ACHN (cell line): Measurements from ENCODE around the gene DCAF5.

Experiments
- DNase-seq: peaks from one replicate; pipeline ENCODE4 v3.0.0-alpha.2; 2015
- in situ Hi-C: cut with HindIII; loops from 2 replicates; pipeline ENCODE4 v1.10.0; 2017; ENCODE audit warnings: low sequenced_read_pairs, low pct_ligation_motif_present, low pct_unique_long_range_greater_than_20kb

The DCAF5 gene

DNA sequence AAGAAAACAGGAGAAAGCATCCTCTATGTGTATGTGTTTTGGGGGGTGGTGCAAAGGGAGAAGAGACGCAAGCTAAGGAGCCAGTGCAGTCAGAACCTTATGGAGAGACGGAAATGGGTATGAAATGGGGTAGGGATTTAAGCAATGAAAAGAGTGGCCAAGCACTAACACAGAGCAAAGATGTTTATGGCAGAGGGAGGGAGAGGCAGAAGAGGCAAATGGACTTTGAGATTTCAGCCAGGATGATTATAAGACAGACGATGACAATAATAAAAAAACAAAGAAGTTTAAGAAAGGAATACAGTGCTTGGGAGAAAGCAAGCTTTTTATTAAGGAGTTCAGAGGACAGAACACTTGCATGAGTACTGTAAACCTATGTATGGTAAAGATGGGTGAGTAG is 44.6 kb downstream of the DCAF5 start:
- in situ Hi-C loops = no loop called here
- no peak for DNase-seq

GRCh38 chr14:69107407-69108003 is 45.4 kb downstream of the DCAF5 start:
- in situ Hi-C loops = no loop called here
- peak; percentile 71 for DNase-seq

DNA sequence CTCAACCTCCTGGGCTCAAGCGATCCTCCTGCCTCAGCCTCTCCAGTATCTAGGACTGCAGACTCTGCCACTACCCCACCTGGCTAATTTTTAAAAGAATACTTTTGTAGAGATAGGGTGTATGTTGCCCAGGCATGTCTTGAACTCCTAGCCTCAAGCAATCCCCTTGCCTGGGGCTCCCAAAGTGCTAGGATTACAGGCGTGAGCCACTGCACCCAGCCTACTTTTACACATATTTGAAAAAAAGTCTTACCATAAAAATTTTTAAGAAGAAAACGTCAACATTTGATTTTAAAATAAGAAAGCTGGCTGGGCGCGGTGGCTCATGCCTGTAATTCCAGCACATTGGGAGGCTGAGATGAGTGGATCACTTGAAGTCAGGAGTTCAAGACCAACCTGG is 46.5 kb downstream of the DCAF5 start:
- in situ Hi-C loops = no loop called here
- DNase-seq = no peak

DNA sequence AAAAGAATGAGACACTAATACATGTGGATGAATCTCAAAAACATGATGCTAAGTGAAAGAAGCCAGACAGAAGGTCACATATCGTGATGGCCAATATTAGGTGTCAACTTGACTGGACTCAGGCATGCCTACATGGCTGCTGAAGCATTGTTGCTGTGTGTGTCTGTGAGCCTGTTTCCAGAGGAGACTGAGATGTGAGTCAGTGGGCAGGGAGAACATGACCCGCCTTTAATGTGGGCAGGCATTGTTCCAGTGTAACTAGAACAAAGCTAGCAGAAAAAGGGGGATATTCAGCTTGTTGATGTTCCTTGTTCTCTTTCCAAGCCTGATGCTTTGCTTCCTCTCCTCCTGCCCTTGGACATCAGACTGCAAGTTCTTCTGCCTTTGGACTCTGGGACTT is 47.6 kb downstream of the DCAF5 start:
- in situ Hi-C loops = no loop called here
- no peak for DNase-seq

- in situ Hi-C loops = no loop called here
- peak; percentile 66 for DNase-seq
Measured at GRCh38 chr14:69101331-69101826, 51.5 kb downstream of the DCAF5 start.

- DNase-seq = no peak
- in situ Hi-C loops = no loop called here
Measured at GRCh38 chr14:69097974-69098373, 54.9 kb downstream of the DCAF5 start.

GRCh38 chr14:69096781-69097475 is 56.0 kb downstream of the DCAF5 start:
- DNase-seq = no peak
- in situ Hi-C loops = no loop called here

- in situ Hi-C loops = no loop called here
- no peak for DNase-seq
Measured at GRCh38 chr14:69096246-69096645, 56.7 kb downstream of the DCAF5 start.

GRCh38 chr14:69094481-69094880 is 58.4 kb downstream of the DCAF5 start:
- in situ Hi-C loops = no loop called here
- no peak for DNase-seq

DNA sequence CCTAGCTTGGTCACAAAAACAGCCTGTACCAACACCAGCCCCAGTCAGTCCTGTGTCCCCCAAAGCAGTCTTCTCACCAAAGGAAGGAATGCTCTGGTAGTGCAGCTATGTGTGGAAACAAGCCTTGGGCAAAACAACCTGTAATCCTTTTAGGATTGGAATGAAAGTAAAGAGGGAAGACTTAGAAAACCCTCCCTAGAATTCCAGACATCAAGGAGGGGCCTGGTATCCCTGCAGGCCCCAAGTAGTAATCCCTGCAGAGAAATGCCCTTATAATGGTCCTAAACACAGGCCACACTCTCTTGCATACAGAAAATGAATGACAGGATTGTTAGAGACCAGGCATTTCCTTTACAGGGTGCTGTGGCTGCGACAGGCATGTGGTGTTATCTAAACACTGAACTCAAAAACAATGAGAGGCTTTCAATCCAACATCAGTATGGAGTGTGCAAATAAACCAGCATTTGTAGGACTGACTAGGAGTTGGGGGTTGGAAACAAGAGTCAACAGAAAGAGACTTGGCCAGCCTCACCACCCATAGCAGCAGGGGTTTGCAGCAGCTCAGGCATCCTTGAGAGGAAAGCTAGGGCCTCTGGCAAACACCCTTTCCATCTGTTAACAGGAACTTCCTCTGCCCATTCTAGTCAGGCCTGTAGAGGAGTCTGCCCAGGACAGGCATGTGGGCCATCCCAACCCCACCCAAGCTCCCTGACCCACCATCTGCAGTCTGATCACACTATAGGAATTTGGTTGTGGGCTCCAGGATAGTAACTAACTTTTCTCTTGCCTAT is 59.1 kb downstream of the DCAF5 start:
- DNase-seq = no peak
- in situ Hi-C loops = no loop called here

DNA sequence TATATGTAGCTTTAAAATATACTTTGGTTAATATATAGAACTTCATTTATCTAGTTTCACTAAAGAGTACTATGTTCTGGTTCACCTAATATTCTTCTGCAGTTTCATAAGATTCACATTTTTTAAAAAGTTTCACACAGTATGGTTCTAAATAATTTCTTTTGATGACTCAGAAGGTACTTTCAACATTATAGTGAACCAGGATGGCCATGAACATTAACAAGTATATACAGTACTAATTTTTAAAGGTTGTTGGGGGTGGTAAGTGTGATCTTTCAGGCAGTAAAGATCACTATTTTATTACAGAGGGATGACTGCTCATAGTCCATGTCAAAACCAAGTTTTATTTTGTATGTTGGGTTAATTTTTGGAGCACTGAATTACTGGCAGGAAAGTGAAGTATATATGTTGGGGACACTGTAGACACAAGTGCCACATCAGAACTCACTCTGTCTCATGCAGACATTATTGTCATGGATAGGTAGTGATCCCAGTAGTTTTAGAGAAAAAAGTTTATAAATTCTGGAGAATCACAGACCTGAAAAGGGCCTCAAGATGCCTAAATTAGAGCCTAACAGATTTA is 60.0 kb downstream of the DCAF5 start:
- in situ Hi-C loops = no loop called here

DNA sequence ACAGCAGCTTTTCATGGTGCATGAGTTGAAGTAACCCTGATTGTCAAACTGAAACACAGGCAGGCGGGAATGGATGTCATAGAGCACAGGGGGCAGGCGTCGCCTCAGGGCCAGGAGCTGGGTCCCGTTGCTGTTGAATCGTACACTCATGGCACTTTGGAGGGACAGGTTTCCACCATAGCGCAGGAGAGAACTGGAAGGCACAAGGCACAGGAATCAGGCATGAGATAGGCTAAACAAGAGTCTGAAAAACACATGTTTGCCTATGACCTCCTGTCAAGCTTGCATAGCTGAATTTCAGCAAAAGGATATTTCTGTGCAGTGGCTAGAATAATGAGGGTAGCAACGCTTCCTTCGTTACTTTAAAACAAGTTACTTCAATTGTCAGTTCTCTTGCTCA is 61.2 kb downstream of the DCAF5 start:
- DNase-seq = no peak
- in situ Hi-C loops = no loop called here

More for the DNA sequence above, 60.0 kb downstream of the DCAF5 start:
- DNase-seq = no peak

GRCh38 chr14:69091006-69091405 is 61.9 kb downstream of the DCAF5 start:
- in situ Hi-C loops = no loop called here
- no peak for DNase-seq

DNA sequence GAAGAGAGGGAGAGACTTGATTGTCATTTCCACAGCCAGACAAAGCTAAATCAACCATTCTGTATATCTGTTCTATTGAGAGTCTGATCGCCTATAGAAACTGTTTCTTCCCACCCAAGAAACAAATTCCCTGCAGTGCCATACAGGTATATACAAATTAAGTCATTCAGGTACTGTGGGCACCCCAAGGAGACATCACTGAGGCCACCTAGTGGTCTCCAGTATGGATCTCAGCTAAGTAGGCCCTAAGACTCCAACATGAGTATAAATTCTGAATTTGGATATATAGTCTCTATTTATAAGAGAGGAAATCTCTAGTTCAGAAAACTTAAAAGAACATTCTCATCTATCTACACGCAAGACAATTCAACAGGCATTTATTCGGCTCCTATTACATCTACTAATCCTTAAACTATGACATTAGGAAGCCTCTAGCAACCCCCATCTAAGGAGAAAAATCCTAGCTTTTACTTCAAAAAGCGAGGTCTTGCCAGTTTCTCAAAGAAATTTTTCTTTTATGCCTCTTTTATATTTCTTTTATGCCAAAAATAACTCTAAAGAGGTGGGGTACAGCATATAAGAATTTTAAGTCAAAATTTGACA is 62.6 kb downstream of the DCAF5 start:
- in situ Hi-C loops = no loop called here
- DNase-seq = peak; percentile 42

GRCh38 chr14:69089046-69089445 is 63.9 kb downstream of the DCAF5 start:
- in situ Hi-C loops = no loop called here
- DNase-seq = no peak

GRCh38 chr14:69088586-69088985 is 64.3 kb downstream of the DCAF5 start:
- no peak for DNase-seq
- in situ Hi-C loops = no loop called here

DNA sequence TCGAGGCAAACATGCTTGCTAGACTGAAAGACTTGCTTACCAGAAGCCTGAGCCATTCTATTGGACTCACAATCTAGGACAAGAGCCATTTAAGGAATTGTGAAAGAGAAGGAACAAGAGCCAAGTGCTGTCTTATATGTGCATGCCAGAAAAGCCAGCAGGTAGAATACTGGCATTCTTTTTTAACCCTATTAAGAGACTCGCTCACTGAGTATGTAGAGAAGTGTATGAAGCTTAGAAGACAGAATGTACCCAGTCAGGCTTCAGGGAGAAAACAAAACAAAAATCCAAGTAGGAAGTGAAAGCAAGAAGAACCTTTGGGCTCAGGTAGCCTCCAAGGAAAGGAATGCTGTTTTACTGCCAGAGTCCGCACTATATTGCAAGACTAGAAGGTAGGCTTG is 65.9 kb downstream of the DCAF5 start:
- in situ Hi-C loops = no loop called here

DNA sequence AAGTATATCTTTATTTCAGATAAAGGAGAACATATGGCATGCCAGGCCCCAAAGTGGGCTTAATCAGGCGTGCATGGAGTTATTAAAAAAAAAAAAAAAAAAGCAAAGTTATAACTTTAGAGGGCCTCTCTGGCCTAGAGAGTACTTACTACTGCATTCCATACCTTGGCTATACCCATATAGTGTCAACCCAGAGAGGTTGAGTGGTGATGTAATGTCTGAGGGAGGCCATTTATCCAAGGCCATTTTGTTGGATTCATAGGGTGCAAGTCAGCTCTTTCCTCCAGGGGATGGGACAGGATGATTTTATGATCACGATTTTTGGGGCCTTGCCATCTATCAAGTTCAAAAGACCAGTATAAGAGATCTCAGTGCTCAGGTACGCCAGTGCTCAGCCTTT is 66.4 kb downstream of the DCAF5 start:
- no peak for DNase-seq
- in situ Hi-C loops = no loop called here

More for the DNA sequence above, 65.9 kb downstream of the DCAF5 start:
- DNase-seq = no peak

DNA sequence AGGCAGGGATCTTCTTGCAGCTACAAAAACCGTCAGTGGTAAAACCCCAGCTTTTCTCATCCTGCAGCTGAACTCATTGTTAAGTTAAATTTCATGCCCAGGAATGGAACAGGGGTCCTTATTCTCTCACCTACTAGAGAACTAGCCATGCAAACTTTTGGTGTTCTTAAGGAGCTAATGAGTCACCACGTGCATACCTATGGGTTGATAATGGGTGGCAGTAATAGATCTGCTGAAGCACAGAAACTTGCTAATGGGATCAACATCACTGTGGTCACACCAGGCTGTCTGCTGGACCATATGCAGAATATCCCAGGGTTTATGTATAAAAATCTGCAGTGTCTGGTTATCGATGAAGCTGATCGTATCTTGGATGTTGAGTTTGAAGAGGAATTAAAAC is 68.9 kb downstream of the DCAF5 start:
- DNase-seq = no peak
- in situ Hi-C loops = no loop called here
